Measurements from ENCODE around the gene TIMM23.
"Not testable (repeated sequence)": the region's sequence is repeated elsewhere in the genome, so short reads cannot be mapped to it uniquely, and the experiment has no call there.

The TIMM23 gene

GRCh38 chr10:45971742-45972105 is 565 bp upstream of the TIMM23 start:
- H3K27me3 Mint-ChIP-seq (ENCODE audit: low read depth, poor library complexity); DNase-seq; H3K9me3 Mint-ChIP-seq: not testable (repeated sequence)
- H3K4me1 Mint-ChIP-seq, result peaks cover 43% of the 10 kb centered on the region
- peak overlapping the region; percentile 100 for H3K4me3 Mint-ChIP-seq
- peak overlapping the region; percentile 98 for H3K27ac Mint-ChIP-seq
- peaks cover 16% of the 10 kb centered on the region for H3K36me3 Mint-ChIP-seq (ENCODE audit: low read depth)

GRCh38 chr10:45972813-45973169 is 502 bp downstream of the TIMM23 start:
- not testable (repeated sequence) for H3K9me3 Mint-ChIP-seq; DNase-seq; H3K27me3 Mint-ChIP-seq (ENCODE audit: low read depth, poor library complexity)
- peak overlapping the region; percentile 100 for H3K27ac Mint-ChIP-seq
- peaks cover 41% of the 10 kb centered on the region for H3K4me1 Mint-ChIP-seq
- H3K36me3 Mint-ChIP-seq (ENCODE audit: low read depth), result peaks cover 23% of the 10 kb centered on the region
- H3K4me3 Mint-ChIP-seq, result peak overlapping the region; percentile 100

DNA sequence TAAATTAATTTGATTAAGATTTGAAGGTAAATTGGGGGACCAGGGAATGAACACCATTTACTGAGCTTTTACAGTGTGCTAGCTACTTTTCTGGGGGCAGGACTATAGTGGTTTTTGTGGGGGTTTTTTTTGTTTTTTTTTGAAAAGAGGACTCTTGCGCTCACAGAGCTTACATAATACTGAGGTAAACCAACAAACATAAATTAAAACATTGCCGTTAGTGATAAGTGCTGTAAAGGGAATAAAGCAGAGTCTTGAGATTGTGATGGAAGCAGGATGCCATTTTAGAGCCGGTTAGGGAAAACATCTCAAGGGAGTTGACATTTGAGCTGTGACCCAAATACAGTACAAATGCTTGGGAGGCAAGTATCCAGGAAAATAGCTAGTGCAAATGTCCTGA is 1.8 kb downstream of the TIMM23 start:
- not testable (repeated sequence) for DNase-seq; H3K9me3 Mint-ChIP-seq; H3K27me3 Mint-ChIP-seq (ENCODE audit: low read depth, poor library complexity)
- Mint-ChIP-seq H3K27ac (peak overlapping the region; percentile 91), H3K36me3 (ENCODE audit: low read depth) (peaks cover 32% of the 10 kb centered on the region), H3K4me3 (peak overlapping the region; percentile 100), H3K4me1 (peaks cover 41% of the 10 kb centered on the region)

DNA sequence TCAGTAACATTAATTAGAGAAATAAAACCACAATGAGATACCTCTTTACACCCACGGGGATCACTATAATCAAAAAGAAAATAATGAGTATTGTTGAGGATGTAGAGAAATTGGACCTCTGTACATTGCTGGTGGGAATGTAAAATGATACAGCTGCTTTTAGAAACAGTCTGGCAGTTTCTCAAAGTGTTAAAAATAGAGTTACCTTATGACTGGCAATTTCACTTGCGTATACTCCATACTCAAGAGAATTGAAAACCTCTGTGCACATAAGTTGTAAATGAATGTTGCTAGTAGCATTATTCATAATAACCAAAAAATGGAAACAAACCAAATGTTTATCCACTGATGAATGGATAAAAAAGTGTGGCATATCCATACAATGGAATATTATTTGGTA is 6.3 kb downstream of the TIMM23 start:
- H3K27me3 Mint-ChIP-seq (ENCODE audit: low read depth, poor library complexity); H3K9me3 Mint-ChIP-seq; H3K27ac Mint-ChIP-seq; DNase-seq; H3K4me3 Mint-ChIP-seq: not testable (repeated sequence)
- Mint-ChIP-seq H3K4me1 (peaks cover 11% of the 10 kb centered on the region), H3K36me3 (ENCODE audit: low read depth) (peaks cover 35% of the 10 kb centered on the region)

DNA sequence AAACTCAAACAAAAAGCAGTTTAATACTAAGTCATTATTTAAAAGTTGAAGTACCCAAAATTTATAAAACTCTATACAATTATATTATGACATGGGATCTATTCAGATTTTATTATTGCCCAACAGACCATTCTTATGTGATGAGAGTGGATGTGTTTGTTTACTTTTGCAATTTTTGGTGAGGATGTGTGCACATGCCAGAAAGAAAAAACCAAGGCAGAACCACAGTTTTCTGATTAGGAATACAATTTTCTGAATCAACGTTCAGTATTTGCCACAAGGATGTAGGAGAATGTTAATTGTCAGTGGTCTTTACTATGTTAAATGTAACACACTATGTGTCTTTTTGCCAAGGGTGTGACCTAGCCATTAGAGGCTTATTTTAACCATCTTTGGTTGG is 9.1 kb downstream of the TIMM23 start:
- not testable (repeated sequence) for H3K27me3 Mint-ChIP-seq (ENCODE audit: low read depth, poor library complexity); H3K4me1 Mint-ChIP-seq; DNase-seq; H3K9me3 Mint-ChIP-seq; H3K27ac Mint-ChIP-seq; H3K4me3 Mint-ChIP-seq
- peaks cover 30% of the 10 kb centered on the region for H3K36me3 Mint-ChIP-seq (ENCODE audit: low read depth)

GRCh38 chr10:45983538-45984186 is 11.4 kb downstream of the TIMM23 start:
- peak; percentile 21 for DNase-seq
- H3K4me3 Mint-ChIP-seq; H3K27me3 Mint-ChIP-seq (ENCODE audit: low read depth, poor library complexity); H3K4me1 Mint-ChIP-seq; H3K9me3 Mint-ChIP-seq: not testable (repeated sequence)
- peak; percentile 33 for TF ChIP-seq CTCF (IDR thresholded peaks at IDR 0.05)
- peaks cover 23% of the 10 kb centered on the region for H3K36me3 Mint-ChIP-seq (ENCODE audit: low read depth)
- peak overlapping the region; percentile 34 for H3K27ac Mint-ChIP-seq

DNA sequence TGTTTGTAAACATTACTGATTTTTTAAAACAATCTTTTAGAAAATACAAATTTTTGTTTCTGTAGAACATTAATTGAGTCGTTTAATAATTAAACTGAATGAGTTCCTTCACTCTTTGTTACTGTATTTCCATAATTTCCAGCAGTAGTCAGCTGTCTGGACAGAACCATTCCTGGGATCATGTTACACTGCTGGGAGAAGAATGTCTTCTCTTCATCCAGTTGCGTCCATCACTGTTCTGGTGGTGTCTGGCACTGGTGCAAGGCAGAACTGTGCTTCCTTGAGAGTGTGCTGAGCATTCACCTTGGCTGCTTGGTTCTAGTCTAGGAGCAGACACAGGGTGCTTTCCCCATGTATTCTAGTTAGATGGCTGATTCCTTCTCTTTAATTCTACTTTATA is 12.2 kb downstream of the TIMM23 start:
- H3K4me1 Mint-ChIP-seq; H3K4me3 Mint-ChIP-seq; H3K9me3 Mint-ChIP-seq; DNase-seq; H3K27me3 Mint-ChIP-seq (ENCODE audit: low read depth, poor library complexity); H3K27ac Mint-ChIP-seq: not testable (repeated sequence)
- peaks cover 18% of the 10 kb centered on the region for H3K36me3 Mint-ChIP-seq (ENCODE audit: low read depth)

GRCh38 chr10:45985590-45985989 is 13.3 kb downstream of the TIMM23 start:
- not testable (repeated sequence) for H3K4me3 Mint-ChIP-seq; H3K4me1 Mint-ChIP-seq; H3K9me3 Mint-ChIP-seq; H3K27ac Mint-ChIP-seq; H3K27me3 Mint-ChIP-seq (ENCODE audit: low read depth, poor library complexity); DNase-seq
- peaks cover 21% of the 10 kb centered on the region for H3K36me3 Mint-ChIP-seq (ENCODE audit: low read depth)

DNA sequence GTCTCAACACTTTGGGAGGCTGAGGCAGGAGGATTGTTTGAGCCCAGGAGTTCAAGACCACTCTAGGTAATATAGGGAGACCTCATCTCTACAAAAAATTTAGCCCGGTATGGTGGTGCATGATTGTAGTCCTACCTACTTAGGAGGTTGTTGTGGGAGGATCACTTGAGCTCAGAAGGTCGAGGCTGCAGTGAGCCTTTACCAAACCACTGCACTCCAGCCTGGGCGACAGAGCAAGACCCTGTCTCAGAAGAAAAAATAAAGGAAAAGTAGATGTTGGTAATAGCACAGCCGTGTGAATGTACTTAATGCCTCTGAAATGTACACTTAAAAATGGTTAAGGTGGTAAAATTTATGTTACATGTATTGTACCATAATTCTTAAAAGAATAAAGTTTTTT is 25.3 kb downstream of the TIMM23 start:
- DNase-seq, result no peak
- Mint-ChIP-seq H3K9me3 (no peaks in the 10 kb centered on the region), H3K27me3 (ENCODE audit: low read depth, poor library complexity) (no peaks in the 10 kb centered on the region), H3K4me3 (no peak overlapping the region), H3K36me3 (ENCODE audit: low read depth) (peaks cover 77% of the 10 kb centered on the region), H3K27ac (peak overlapping the region; percentile 83), H3K4me1 (no peaks in the 10 kb centered on the region)
- no peak for TF ChIP-seq CTCF (IDR thresholded peaks at IDR 0.05)

All from nephron progenitor cell (in vitro differentiated cells).